NCI-H2171 treated with DMSO at 0.1 percent for 48 hours (cell line): ENCODE results near the gene CIAO1.
"Not testable (repeated sequence)": the region's sequence is repeated elsewhere in the genome, so short reads cannot be mapped to it uniquely, and the experiment has no call there.

ENCODE experiments used
- DNase-seq: peaks from one replicate; lab custom pipeline; 2025; lab: John Stamatoyannopoulos, UW

Gene CIAO1

GRCh38 chr2:96276787-96277499 is 10.9 kb downstream of the CIAO1 start:
- no peak for DNase-seq

DNA sequence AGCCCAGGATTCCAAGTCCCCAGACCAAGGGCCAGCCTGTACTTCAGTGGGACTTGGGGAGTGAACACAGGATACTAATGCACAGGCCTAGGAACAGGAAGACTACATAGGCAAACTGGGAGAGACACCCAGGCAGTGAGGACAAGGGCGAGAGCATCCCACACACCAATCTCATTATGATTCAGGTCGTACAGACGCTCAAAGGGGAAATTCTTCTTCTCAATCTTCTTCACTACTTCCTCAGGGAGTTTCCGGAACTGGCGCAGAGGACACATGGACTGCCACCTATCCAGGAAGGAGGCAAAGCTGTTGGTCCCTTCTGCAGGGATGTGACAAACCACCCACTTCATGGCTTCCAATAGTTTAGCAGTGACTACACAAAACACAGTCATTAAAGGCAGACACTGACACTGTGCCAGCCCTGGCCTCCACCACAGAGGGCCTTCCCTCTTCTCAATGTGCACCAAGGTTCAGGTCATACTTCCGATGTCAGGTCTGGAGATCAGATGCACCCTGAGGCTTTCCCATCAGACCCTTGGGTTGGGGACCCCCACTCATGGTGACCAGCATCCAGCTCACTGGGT is 21.3 kb downstream of the CIAO1 start:
- no peak for DNase-seq

GRCh38 chr2:96291751-96292150 is 25.7 kb downstream of the CIAO1 start:
- DNase-seq: no peak

DNA sequence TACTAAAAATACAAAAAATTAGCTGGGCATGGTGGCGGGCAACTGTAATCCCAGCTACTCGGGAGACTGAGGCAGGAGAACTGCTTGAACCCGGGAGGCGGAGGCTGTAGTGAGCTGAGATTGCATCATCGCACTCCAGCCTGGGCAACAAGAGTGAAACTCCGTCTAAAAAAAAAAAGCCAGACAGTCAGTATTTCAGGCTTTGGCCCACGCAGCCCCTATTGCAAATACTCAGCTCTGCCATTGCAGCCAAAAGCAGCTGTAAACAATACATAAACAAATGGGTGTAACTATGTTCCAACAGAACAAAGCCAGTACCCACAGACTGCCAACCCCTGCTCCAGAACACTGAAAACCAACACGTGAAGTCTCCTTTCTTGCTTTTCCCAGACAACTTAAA is 28.2 kb downstream of the CIAO1 start:
- not testable (repeated sequence) for DNase-seq

DNA sequence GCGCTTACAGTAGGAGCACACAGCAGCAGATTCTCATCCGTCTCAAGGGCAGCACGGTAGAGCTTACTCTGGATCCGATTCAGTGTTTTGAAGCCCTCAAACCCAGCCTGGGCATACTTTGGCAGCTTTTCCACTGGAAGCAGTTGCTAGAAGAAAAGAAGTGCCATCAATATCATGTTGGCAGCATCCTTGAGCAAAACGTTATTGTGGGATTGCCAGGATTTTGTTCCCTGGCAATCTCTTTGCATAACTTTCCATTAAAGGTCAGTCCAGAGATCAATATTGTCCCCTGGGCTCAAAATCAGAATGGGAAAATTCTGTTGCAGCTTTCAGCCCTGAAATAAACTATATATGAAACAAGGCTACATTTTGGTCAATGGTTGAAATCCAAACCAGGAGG is 30.9 kb downstream of the CIAO1 start:
- DNase-seq: no peak

GRCh38 chr2:96301865-96302264 is 35.8 kb downstream of the CIAO1 start:
- no peak for DNase-seq

DNA sequence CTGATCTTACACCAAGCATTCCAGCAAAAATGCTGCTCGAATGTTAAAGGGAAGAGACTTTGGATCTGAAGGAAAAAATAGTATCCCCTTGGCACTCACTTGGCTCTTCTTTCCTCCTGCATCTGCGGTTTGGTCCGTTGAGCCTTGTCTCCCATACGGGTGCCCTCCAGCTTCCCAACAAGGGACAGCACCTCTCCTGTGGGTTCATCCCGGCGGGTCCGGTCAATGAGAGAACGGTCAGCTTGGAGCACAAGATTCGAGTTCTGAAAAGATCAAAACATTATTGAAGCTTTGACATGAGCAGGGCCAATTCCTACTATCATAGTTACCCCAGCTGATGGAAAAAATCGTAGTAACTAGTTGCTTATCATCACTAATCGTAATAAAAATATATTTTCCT is 38.6 kb downstream of the CIAO1 start:
- DNase-seq: no peak

DNA sequence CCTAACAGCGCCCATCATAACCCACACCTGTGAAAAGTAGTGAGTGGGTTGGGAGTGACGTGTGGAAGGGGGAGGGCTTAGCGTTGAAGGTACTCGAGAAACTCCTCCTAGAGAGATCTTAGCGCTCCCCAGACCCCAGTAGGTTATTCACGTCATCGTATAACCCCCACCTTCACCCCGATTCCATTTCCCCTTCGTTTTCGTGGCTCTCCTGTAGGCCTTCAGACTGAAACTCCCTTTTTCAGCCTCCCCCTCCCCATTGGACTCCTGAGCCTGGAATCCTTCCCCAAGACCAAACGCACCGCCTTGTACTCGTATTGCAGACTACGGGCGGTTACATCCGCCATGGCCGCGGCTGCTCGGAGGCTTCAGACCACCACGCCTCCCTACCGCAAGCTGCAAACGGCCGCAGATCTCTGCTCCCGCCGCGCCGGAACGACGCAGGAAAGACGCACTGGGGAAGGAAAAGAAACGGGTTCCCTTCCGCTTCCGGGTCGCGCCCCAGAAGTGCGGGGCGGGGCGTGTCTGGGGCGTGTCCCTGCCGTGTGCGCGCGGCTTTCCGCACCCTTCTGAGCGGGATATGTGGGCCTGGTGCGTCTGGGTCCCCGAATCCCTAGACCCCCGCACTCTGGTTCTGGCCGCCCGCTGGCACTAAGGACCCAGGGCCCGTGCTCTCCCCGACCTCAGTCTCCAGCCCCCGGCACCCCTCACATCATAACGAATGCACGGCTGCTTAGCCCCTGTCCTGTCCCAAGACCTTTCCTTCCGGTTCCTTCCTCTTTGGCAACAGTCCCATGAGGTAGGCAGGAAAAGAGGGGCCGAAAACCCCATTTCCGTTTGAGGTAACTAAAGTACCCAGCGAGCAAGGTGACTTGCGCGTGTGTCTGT is 39.3 kb downstream of the CIAO1 start, which contains the start of gene SNRNP200:
TSS of gene SNRNP200 (minus strand) at position 456 of the 888 bp plus-strand sequence. CDS start at position 347, 109 bp downstream.
- peak; percentile 95 for DNase-seq

DNA sequence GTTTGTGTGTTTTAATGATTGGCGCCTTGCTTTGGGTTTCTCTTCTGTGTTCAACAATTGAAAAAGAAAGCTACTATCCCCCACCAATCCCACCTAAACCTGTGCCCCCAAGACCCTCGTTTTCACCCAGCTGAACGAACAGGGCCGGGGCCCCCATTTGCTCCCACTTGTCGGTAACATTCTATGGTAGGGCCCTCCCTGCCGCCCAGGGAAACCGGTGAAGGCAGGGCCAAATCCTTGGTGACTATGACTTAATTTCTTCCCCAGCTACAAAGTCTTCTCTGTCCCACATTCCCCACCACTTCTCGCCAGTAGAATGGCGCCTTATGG is 39.9 kb downstream of the CIAO1 start:
- no peak for DNase-seq

GRCh38 chr2:96306370-96306769 is 40.3 kb downstream of the CIAO1 start:
- no peak for DNase-seq

- peak; percentile 5 for DNase-seq
These were observed 42.2 kb downstream of the CIAO1 start for GRCh38 chr2:96308248-96308647.

DNA sequence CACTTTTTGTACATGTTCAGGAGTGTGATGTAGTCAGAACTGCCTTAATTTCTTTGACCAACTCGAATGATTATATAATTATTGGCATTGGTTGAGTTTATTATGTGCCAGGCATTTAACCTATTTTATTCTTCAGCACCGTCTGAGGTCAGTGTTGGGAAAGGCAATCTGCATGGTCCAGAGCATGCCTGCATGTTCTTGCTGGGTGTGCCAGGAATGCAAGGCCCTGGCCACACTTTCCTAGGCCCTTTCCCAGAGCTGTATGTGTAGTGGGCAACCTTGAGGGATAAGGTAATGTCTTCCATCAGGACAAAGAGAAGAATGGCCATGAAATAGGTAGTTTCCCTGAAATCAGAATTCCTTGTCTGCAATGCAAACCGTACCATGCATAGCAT is 49.0 kb downstream of the CIAO1 start:
- no peak for DNase-seq

- no peak for DNase-seq
These were observed 49.5 kb downstream of the CIAO1 start for GRCh38 chr2:96315400-96316071.

- no peak for DNase-seq
These were observed 51.0 kb downstream of the CIAO1 start for GRCh38 chr2:96316999-96317398.

GRCh38 chr2:96317584-96317997 is 51.6 kb downstream of the CIAO1 start:
- DNase-seq: no peak

DNA sequence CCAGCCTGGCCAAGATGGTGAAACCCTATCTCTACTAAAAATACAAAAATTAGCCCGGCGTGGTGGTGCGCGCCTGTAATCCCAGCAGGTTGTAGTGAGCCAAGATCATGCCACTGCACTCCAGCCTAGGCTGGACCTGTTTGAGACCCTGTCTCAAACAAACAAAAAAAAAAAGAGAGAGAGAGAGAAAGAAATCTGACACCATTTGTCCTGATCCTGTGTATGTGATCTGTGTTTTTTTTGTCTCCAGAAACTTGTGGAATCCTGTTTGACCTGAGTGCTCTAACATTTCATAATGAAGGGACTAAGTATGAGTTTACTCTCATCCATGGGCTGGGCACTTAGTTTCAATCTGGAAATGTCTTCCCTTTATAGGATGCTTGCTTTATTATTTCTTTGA is 52.7 kb downstream of the CIAO1 start:
- peak; percentile 9 for DNase-seq

DNA sequence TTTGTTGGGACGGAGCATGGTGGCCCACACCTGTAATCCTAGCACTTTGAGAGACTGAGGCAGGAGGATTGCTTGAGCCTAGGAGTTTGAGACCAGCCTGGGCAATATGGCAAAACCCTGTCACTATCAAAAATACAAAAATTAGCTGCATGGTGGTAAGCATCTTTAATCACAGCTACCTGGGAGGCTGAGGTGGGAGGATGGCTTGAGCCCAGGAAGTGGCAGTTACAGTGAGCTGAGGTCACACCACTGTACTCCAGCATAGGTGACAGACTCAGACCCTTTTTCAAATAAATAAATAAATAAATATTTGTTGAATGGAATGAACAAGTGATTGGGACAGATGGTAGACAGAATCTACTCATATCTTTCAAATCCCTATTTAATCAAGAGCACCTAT is 53.4 kb downstream of the CIAO1 start:
- no peak for DNase-seq

- no peak for DNase-seq
These were observed 54.3 kb downstream of the CIAO1 start for GRCh38 chr2:96320326-96320725.

DNA sequence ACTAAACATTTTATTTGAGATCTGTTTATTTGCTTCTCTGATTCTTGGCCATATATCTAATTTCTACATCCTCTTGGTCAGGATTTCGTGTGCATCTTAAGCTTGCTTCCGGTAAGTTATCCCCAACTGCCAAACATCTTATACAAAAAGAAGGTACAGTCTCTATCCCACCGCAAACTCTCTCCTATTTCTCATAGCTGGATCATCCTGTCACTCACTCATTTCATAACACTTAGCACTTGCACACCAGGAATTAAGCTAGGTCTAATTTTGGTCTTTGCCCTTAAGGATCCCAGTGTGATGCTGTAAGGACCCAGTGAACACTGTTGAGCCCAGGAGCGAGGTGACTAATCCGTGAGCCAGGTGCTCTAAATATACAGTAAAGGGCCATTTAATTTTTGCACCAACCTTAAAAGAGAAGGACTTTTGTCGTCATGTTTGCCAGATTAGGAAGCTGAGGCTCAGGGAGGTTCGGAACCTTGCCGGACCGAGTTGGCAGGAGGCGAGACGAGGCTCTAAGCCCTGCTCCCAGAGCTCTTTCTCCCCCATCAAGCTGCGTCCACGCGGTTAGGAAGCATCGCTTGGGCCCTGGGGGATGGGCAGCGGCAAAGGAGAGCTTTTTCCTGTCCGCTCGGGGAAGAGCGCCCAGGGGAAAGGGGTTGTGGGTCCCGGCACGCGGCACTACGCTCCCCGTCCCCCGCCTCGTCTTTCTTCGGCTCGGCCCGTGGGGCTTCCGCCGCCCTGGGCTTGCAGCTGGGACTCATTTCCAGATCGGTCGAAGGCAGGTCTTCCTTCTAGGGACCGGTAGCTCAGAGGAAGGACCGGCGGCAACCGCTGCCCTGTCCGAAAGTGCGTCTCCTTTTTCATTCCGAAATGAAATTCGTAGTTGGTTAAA is 55.0 kb downstream of the CIAO1 start:
- no peak for DNase-seq
